ENCODE results near the gene BHLHA15. TPM values are rescaled to one million over a fixed set of nuclear protein-coding genes. Genes with fewer than 3 reads are reported as not detected.

BHLHA15 gene
- total RNA-seq, 2 donors from 2014 or later = 247 to 584 TPM

DNA sequence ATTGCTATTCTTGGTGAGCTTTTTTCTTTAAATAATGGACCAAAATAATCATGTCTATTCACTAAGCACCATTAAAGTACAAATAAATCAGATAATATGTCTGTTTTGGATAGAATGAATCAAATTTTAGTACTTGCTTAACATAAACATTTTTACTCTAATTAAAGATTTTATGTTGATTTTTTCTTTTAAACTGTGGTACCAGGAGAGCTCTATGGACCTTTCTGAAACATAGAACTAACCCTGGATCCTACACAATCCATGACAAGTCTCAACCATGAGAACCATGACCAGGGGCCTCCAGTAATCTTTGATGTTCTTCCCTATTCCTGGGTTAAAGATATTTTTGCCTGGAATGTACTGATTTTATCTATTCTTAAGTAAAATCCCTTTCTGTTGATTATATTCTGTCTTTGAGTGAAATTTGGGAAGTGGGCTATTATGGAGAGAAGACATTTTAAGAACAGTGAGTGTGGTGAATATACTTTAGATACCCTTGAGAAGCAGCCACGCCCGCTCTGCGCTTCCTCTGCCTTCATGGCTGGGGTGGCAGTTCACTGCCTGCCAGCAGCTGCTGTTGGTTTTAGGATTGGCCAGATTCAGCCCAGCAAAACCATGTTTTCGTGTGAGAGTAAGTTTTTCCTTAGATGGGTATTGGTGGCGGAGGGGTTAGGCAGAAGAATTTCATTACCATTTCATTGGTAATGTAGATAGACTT is 42.2 kb upstream of the BHLHA15 start:
- Histone ChIP-seq H3K9me3 (no peaks in the 10 kb centered on the region), H3K36me3 (replicated peaks in 1 of 2; ENCODE audit: insufficient read depth in 1 of 2, low read depth in 2 of 2) (no peaks in the 10 kb centered on the region), H3K27me3 (no peaks in the 10 kb centered on the region), H3K4me3 (no peak overlapping the region), H3K27ac (peak overlapping the region; percentile 11 to 91 (median 72)), H3K4me1 (peaks cover 71% of the 10 kb centered on the region)
- 48 to 52% methylated on average over 5 of the region's 5 CpGs for WGBS, 2 donors
- DNase-seq = peak in 1 of 4 donors; percentile 39
- TF ChIP-seq POLR2A (IDR thresholded peaks at IDR 0.05) = no peak
- TF ChIP-seq, protein P1, sequence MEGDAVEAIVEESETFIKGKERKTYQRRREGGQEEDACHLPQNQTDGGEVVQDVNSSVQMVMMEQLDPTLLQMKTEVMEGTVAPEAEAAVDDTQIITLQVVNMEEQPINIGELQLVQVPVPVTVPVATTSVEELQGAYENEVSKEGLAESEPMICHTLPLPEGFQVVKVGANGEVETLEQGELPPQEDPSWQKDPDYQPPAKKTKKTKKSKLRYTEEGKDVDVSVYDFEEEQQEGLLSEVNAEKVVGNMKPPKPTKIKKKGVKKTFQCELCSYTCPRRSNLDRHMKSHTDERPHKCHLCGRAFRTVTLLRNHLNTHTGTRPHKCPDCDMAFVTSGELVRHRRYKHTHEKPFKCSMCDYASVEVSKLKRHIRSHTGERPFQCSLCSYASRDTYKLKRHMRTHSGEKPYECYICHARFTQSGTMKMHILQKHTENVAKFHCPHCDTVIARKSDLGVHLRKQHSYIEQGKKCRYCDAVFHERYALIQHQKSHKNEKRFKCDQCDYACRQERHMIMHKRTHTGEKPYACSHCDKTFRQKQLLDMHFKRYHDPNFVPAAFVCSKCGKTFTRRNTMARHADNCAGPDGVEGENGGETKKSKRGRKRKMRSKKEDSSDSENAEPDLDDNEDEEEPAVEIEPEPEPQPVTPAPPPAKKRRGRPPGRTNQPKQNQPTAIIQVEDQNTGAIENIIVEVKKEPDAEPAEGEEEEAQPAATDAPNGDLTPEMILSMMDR (IDR thresholded peaks at IDR 0.05) = peak in 1 of 7 experiments; percentile 8
- intact Hi-C loops (cut with DNase I) = loop anchor here (5.0 kb wide), 1 partner anchor 147 kb away; no protein-coding TSS in a partner anchor
- no peak for ATAC-seq

DNA sequence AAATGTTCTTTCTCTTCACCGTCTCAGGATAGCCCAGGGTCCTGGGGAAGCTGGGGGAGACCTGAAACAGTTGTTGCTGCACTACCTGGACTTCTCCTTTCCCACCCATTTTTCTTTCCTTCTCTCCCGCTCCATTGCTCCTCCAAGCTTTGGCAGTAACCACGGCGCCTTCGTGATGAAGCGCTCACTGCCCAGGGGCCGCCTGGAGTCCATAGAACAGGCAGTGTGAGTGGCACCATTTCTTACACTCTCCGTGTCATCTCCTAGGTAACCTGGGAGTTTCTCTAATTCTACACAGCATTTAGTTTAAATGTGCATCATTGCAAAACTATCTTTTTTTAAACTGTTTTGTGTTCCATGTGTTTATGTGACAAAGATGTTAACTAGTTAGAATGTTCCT is 40.3 kb upstream of the BHLHA15 start:
- Histone ChIP-seq H3K9me3 (no peaks in the 10 kb centered on the region), H3K4me1 (peaks cover 79% of the 10 kb centered on the region), H3K36me3 (replicated peaks in 1 of 2; ENCODE audit: insufficient read depth in 1 of 2, low read depth in 2 of 2) (no peaks in the 10 kb centered on the region), H3K4me3 (no peak overlapping the region), H3K27me3 (no peaks in the 10 kb centered on the region), H3K27ac (peak overlapping the region; percentile 48 to 91 (median 72))
- TF ChIP-seq, protein P1 (IDR thresholded peaks at IDR 0.05) = no peak
- TF ChIP-seq POLR2A (IDR thresholded peaks at IDR 0.05) = no peak
- 70 to 76% methylated on average over 8 of the region's 8 CpGs for whole genome bisulfite sequencing, 2 donors
- DNase-seq (peak in 1 of 4 donors; percentile 34), ATAC-seq (no peak)
- intact Hi-C loops (cut with DNase I) = no loop called here

DNA sequence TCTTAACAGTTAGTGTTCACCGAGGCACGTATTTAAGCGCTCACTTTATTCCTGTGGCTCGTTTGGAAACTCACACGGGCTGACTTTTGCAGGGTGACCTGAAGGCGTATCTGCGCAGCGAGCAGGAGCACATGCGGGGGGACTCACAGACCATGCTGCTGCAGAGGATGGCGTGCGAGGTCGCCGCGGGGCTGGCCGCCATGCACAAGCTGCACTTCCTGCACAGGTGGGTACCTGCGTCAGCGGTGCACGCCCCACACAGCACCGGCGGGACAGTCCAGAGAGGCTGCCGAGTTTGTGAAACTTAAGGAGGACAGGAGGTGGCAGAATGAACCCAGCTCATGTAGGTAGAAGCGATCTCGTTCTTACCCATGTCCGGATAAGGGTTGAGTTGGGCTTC is 39.8 kb upstream of the BHLHA15 start:
- intact Hi-C loops (cut with DNase I) = no loop called here
- H3K27ac ChIP-seq = peak overlapping the region; percentile 39 to 91 (median 86)
- WGBS, 2 donors = 93 to 95% methylated on average over 24 of the region's 24 CpGs
- ATAC-seq (no peak), DNase-seq (no peak)
- H3K9me3 ChIP-seq = no peaks in the 10 kb centered on the region
- H3K36me3 ChIP-seq (replicated peaks in 1 of 2; ENCODE audit: insufficient read depth in 1 of 2, low read depth in 2 of 2) = no peaks in the 10 kb centered on the region
- TF ChIP-seq, protein P1 (IDR thresholded peaks at IDR 0.05) = no peak
- no peak for TF ChIP-seq POLR2A (IDR thresholded peaks at IDR 0.05)
- H3K27me3 ChIP-seq = no peaks in the 10 kb centered on the region
- no peak overlapping the region for H3K4me3 ChIP-seq
- H3K4me1 ChIP-seq = peaks cover 81% of the 10 kb centered on the region

DNA sequence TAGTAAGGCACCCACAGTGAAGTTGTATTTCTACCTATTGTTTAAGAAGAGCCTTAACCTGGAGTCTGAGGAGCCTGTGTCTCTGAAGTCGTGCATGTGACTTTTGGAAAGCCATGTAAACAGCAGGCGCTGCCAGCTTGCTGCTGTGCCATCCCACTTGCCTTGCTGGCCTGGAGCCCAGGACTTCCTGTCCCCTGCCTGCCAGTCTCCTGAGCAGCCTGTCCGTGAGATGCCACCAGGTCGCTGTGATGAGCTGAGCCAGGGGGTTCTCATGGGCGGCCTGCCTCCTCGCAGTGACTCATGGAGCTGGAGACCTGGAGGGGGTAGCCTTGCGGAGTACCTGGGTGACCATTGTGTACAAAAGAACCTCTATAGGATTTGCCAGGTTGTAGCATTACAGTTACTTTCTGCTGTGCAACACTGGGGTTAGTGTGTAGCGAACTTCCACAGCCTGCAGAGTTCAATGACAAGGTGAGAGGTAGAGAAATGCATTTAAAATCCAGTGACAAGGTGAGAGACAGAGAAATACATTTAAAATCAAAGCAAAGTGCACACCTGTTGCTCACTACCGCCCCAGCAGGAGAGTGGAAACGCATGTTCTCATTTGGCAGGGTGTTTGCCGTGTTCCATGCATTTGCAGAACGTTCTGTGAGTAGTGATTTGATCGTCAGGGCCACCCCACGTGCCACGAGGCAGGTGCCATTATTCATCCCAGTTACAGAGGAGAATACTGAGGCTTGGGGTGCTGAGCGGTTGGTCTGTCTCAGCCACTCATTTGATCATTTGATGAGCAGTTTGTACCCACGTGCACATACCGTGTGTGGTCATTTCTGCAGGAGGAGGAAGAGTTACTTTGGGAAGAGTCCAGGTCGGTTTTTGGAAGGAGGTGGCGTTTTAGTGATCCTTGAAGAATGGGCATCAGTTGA is 36.6 kb upstream of the BHLHA15 start:
- intact Hi-C loops (cut with DNase I) = no loop called here
- peak; percentile 63 for ATAC-seq
- peak overlapping the region; percentile 82 to 91 (median 86) for H3K27ac ChIP-seq
- 55 to 56% methylated on average over 15 to 20 of the region's 20 CpGs for WGBS, 2 donors
- peak; percentile 88 to 95 (median 94) for DNase-seq
- no peaks in the 10 kb centered on the region for H3K36me3 ChIP-seq (replicated peaks in 1 of 2; ENCODE audit: insufficient read depth in 1 of 2, low read depth in 2 of 2)
- TF ChIP-seq, protein P1 (IDR thresholded peaks at IDR 0.05) = peak in 6 of 7 experiments; percentile 13 to 60 (median 52)
- peak in 2 of 3 donors; percentile 44 to 46 for TF ChIP-seq POLR2A (IDR thresholded peaks at IDR 0.05)
- H3K4me1 ChIP-seq = peaks cover 96% of the 10 kb centered on the region
- H3K27me3 ChIP-seq = no peaks in the 10 kb centered on the region
- no peaks in the 10 kb centered on the region for H3K9me3 ChIP-seq
- no peak overlapping the region for H3K4me3 ChIP-seq

All from body of pancreas (tissue), 4 donors.